ENCODE measurements around the gene TLE3.

The TLE3 gene

GRCh38 chr15:70065006-70065722 lies 32.6 kb downstream of the TLE3 start:
- no peak for TF ChIP-seq CTCF (IDR thresholded peaks at IDR 0.05; ENCODE audit: low read depth, low read length)
- H3K4me3 ChIP-seq (ENCODE audit: low read depth, low read length) = no peak overlapping the region

- no peak for TF ChIP-seq CTCF (IDR thresholded peaks at IDR 0.05; ENCODE audit: low read depth, low read length)
- H3K4me3 ChIP-seq (ENCODE audit: low read depth, low read length) = no peak overlapping the region
Observed at GRCh38 chr15:70064441-70064840, 33.3 kb downstream of the TLE3 start.

- no peak overlapping the region for H3K4me3 ChIP-seq (ENCODE audit: low read depth, low read length)
- TF ChIP-seq CTCF (IDR thresholded peaks at IDR 0.05; ENCODE audit: low read depth, low read length) = no peak
Observed at GRCh38 chr15:70063980-70064379, 33.7 kb downstream of the TLE3 start.

- no peak overlapping the region for H3K4me3 ChIP-seq (ENCODE audit: low read depth, low read length)
- TF ChIP-seq CTCF (IDR thresholded peaks at IDR 0.05; ENCODE audit: low read depth, low read length) = no peak
Observed at GRCh38 chr15:70063261-70063925, 34.3 kb downstream of the TLE3 start.

GRCh38 chr15:70062321-70062956 lies 35.3 kb downstream of the TLE3 start:
- H3K4me3 ChIP-seq (ENCODE audit: low read depth, low read length) = no peak overlapping the region
- no peak for TF ChIP-seq CTCF (IDR thresholded peaks at IDR 0.05; ENCODE audit: low read depth, low read length)

GRCh38 chr15:70061696-70062270 lies 35.9 kb downstream of the TLE3 start:
- no peak overlapping the region for H3K4me3 ChIP-seq (ENCODE audit: low read depth, low read length)
- TF ChIP-seq CTCF (IDR thresholded peaks at IDR 0.05; ENCODE audit: low read depth, low read length) = no peak

GRCh38 chr15:70060993-70061305 lies 36.8 kb downstream of the TLE3 start:
- TF ChIP-seq CTCF (IDR thresholded peaks at IDR 0.05; ENCODE audit: low read depth, low read length) = no peak

More at GRCh38 chr15:70060993-70061305, 36.8 kb downstream of the TLE3 start:
- no peak overlapping the region for H3K4me3 ChIP-seq (ENCODE audit: low read depth, low read length)
